Putamen (tissue), 1 donor: ENCODE data around the gene IRX4.
"Not testable (repeated sequence)": the region's sequence is repeated elsewhere in the genome, so short reads cannot be mapped to it uniquely, and the experiment has no call there.

Source experiments
- DNase-seq: peaks from one replicate; pipeline ENCODE4 v3.0.0-alpha.2; 2016; ENCODE audit warnings: low spot score

IRX4 gene

DNA sequence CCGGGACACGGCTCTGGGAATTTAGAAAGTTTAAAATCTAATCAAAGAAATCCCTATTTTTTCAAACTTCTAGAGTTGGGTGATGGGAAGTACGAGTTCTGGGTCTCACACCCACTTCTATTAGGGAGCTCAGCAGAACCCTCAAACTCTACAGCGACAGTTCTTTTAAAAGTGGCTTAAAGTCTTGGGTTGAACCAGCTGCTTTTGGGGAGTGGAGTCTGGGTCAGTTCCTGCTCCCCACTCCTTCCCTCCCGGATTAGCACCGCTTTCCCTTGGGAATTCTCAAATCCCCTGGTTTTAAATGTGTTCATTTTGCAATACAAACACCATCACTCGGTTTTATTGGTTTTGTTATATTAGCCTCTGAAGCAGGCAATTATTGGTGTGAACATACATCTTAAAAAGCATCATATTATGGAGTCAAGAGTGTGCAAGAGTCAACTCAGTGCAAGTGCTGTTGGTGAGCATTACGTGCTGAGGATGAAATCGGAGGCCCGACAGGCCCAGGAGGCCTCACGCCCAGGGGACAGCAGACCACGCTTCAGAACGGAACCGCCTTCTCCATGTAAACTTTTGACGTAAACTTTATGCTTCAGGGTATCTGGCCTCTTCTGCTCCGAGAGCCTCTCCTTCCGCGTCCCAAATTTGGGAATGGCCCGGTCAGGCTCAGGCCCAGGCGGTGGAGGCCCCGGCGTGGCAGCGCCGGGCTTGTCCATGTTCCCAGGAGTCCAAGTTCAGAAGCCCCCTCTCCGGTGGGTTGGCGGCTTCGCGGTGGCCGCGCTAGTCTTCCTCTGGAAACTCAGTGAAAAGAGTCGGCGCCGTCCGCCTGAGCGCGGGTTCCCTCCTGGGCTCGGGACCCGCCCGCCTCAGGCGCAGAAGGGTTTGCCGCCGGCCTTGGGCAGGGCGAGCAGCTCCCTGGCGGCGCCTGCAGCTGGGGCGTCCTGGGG, 5.3 kb downstream of the IRX4 start:
- DNase-seq, result no peak

DNA sequence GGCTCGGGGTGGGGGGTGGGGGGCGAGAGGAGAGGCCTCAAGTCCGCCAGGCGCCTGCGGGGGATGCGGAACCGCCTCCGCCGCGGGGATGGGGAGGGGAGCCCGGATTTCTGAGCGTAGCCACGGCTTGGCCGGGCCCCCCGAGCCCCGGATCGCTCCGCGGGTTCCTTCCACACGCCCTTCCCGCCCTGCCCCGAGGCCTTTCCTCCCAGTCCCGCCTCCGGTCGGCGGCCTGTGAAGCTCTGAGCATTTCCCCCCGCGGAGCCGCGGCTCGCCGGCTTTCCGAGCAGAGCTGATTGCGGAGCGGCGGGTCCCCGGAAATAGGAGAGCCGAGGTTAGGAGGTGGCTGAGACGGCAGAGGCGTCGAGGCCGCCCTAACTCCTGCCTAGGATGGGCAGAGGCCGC, 6.1 kb downstream of the IRX4 start:
- DNase-seq, result no peak

DNA sequence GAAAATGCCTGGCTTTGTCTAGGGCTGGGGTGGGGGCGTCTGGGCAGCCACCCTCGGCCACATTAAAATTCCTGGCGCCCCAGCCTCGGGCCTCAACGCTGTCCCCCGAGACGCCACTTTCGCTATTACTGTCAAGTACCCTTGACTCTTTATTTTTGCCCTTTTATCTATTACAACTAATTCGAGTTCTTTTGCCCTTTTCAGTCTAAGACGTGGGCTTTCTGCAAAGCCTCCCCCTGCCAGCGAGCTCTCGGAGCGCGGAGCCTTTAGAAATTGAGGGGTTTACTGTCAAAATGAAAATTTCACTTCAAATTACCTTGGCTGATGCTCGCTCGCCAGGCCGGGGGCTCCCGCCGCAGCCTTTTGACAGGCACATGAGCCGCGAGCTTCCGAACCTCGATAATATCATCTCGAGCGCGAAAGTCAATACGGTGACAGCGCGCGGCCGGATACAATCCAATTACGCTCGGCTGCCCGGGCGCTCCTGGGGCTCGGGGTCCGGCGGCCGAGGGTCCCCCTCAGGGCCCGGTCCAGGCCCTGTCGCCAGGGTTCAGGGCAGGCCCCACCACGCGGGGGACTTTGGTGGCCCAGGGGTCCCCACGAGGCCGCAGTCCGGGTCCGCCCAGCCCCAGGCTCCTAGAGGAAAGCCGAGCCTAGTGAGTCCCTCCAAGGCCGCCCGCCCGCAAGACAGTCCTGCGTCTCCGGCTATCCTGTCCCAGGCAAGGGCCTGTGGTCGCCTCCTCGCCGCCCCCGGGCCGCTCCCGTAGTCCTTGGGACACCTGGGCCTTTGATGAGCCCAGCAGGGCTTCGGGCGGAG, 6.7 kb downstream of the IRX4 start:
- DNase-seq, result no peak

DNA sequence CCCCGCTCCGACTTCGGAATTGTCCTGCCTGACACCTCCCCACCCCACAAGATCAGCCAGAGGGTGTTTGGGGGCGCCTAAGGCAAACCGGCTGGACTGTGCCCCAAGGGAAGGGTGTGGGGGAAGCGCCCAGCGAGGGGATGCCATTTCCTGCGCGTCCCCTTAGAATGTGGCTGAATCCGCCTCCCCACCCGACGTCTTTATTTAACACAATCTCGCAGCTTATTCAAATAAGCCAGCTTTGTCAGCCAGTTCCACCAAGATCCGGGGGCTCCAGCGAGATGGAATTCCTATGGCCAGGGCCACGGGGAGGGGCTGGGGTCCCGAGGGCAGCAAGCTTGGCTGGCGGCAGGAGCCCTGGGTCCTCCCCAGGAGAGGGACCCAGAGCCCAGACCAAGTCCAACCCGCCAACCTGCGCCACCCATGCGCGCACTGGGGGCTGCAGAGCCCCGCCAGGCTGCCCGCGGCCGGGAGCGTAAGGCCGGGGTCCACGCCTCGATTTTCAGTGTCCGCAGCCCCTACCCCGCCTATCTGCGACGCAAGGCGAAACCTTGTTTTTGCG, 7.4 kb downstream of the IRX4 start:
- DNase-seq, result no peak

DNA sequence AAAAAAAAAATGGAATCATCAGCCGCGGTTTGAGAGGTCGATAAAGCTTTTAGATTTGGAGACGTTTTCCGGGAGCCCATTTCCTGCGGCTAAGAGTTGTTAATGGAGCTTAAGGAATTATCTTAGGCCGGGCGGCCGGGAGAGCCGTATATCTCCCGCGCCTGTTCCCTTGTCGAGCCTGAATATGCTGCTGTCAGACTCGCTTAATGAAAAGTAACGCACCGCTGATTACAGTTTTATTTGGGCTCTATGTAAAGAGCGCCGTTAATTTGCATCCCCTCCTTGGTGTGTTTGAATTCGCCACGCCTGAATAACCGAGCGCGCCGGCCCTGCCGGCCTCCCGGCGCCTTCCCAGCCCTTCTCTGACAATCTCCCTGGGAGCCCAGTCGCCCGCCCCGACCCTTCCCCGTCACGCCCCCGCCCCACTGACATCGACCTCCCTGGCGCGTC, 7.9 kb downstream of the IRX4 start:
- DNase-seq, result no peak

DNA sequence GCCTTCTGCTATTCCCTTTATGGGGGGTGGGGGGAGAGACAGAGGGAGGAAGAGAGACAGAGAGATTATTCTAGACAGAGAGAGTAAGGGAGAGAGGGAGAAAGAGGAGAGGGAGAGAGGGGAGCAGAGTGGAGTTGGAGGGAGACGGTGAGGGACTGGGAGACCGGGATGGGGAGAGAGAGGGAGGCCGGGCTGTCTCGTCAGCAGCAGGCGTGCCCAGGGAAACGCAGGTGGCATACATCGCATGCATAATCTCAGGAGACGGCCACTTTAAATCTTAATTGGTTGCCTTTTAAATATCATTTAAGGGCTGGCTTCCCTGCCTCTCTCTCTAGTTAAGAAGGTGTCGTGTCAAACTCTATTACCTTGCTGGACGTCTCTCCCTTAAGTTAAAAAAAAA, 8.4 kb downstream of the IRX4 start:
- DNase-seq, result no peak

DNA sequence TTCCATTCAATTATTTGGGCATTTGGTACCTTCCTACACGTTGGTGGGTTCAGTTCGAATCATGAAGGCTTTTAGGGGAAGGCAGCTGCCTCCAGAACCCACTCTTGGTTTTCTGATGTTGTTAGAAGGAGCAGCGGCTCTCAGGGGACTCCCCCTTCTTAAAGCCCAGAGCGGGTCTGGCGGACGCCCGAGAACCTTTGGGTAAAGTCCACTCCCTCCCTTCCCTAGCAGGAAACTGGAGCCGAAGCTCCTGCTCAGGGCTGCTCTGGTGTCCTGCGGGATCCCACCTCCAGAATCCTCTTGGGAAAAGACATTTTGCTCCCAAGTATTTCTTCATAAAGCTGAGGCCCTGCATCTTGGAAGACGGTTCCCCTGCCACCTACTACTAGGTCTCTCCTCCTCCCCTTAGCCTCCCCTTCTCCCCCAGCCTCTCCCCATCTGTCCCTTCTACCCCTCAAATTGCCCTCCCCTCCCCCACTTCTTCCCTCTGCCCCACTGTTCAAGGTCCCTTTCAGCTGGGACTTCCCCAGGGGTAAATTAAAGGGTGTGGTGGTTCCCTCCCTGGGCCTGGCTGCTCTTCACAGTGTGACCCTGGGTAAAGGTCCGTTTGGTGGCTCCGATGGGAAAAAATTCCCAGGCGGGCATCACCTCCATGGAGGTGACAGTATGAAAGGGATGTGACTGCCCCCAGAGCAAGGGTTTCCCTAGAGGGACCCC, 9.3 kb downstream of the IRX4 start:
- no peak for DNase-seq

DNA sequence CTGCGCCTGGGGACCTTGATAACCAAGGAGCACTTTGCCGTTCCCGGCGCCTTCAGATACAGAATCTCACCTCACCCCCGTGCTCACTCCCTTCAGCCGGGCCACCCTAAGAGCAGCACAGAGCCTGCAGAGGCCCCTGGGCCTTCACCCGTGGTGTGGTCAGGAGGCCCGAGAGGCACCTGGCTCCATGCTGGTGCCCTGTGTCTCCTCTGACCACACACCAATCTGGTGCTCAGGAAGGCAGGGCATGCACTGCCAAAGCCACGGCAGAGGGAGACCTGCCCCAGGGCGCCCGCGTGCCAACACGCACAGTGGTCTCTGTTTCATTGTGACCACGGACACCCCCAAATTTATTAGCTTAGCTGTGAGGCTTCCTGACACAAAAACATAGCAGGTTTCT, 11.3 kb downstream of the IRX4 start:
- DNase-seq, result no peak

DNA sequence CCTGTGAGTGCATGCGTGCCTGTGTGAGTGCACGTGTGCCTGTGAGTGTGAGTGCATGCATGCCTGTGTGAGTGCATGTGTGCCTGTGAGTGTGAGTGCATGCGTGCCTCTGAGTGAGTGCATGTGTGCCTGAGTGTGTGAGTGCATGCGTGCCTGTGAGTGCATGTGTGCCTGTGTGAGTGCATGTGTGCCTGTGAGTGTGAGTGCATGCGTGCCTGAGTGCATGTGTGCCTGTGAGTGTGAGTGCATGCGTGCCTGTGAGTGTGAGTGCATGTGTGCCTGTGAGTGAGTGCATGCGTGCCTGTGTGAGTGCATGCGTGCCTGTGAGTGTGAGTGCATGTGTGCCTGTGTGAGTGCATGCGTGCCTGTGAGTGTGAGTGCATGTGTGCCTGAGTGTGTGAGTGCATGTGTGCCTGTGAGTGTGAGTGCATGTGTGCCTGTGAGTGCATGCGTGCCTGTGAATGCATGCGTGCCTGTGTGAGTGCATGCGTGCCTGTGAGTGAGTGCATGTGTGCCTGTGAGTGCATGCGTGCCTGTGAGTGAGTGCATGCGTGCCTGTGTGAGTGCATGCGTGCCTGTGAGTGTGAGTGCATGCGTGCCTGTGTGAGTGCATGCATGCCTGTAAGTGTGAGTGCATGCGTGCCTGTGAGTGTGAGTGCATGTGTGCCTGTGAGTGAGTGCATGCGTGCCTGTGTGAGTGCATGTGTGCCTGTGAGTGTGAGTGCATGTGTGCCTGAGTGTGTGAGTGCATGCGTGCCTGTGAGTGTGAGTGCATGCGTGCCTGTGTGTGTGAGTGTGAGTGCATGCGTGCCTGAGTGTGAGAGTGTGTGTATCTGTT, 12.1 kb downstream of the IRX4 start:
- DNase-seq, result not testable (repeated sequence)

DNA sequence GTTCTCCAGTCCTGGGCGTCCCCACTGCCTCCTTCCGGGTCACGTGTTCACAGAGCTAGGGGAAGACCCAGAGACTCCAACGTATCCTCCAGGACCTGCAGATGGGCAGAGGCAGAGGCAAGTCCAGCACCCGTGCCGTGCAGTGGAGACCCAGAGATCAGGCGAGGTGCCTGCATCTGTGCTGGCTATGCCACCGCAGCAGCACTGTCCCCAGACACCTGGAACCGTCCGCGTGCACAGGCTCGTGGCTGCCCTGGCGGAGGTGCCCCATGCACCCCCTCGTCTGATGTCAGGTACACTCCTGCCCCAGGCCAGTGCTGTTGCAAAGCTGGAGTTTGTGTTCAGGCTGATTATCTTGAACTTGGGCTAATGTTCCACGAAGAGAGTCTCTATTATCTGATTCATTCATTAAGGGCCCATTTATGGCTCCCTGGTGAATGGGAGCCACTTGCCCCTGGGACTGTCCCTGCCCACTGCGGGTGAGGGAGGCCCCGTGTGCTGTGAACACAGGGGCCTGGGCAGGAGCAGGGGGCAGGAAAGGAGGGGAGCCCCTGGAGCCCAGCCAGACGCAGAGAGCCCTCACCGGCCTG, 13.7 kb downstream of the IRX4 start:
- DNase-seq, result no peak

DNA sequence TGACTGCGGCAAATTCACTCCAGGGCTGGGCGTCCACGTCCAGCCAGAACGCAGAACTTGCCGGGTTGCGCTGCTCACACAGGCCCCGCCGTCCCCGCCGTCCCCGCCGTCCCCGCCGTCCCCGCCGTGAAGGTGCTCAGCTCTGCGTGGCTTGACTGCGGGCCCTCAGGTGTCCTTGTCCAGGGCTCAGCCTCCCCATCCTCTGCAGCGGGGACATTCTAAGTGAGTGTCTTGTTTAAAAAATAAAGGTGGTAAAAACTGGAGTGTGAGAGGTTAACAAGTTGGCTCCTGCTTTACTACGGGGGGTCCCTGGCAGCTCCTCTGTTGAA, 14.9 kb downstream of the IRX4 start:
- DNase-seq, result no peak

DNA sequence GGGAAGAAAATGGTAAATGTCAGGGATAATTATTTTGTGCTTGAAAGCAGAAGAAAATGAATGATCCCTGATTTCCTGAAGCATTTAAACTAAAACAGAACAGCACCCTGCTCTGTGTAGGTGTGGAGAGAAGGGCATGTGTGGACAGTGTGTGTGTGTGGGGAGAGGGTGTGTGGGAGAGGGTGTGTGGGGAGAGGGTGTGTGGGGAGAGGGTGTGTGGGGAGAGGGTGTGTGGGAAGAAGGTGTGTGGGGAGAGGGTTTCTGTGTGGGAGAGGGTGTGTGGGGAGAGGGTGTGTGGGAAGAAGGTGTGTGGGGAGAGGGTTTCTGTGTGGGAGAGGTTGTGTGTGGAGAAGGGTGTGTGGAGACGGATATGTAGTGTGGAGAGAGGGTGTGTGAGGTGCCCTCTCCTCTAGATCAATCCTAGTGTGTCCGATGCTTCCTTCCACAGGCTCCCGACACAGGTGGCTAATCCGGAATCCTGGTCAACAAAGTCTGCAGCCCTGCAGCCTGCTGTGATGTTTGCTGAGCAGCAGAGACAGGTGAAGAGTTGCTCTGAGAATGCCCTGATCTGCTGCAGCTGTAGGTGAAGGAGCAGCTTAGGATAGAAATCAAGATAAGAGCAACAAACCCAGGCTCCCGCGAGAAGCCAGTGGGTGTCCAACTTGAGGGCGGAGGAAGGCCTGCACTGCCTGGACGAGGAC, 15.5 kb downstream of the IRX4 start:
- peak; percentile 4 for DNase-seq

DNA sequence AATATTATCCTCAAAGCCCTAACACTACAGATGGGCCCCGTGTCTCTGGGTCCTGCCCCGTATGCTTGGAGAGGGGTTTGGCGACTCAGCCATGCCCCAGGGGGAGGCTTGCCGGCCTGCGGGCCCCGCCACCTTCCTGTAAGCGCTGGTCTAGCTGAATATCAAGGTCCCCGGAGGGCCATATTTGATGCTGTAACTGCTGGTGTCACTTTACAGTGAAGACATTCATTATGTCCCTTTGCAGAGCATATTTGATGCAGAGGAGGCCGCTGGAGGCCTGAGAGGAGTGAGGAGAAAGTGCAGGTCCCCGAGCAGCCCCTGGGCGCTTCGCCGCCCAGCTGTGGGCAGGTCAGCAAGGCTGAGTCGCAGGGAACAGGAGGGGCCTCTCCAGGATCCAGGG, 16.8 kb downstream of the IRX4 start:
- DNase-seq, result no peak

DNA sequence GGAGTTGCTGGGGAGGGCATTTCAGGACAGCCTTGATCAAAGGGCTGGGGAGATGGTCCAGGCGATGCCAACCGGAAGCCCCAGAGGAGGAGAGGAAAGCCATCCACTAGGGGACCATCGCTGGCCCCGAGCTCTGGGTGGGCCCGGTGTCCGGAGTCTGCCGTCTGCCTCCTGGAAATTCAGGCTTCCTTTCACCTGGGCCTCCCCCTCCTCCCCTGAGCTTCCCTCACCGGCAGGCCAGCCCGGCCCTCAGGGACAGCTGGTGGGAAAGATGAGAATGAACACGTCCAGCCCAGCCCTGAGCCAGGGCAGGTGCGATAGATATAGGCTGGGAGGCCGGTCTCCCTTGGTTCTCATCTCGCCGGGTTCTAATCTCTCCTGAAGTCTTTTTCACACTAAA, 17.2 kb downstream of the IRX4 start:
- DNase-seq, result no peak

DNA sequence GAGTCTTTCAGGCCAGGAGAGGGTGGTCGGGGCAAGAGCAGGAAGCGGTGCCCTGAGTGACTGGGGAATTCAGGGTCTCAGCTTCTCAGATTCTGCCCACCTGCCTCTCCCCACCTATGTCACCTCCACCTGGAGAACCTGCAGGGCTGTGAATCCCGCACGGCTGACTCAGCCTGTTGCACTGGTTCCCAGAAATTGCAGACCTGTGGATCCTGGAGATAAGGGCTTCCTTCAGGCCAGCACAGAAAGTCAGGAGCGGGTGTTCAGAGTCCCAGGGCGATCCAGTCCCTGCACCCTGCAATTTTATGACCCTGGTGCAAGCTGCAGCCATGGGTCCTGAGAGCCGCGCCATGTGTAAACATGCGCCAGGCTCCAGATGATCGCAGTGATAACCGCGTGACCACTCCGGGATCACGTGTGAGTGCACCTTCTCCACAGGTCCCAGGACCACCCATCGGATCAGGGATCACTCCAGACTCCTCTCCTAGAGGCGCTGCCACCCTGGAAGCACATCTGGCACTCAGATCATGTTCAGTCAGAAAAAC, 17.8 kb downstream of the IRX4 start:
- DNase-seq, result no peak

DNA sequence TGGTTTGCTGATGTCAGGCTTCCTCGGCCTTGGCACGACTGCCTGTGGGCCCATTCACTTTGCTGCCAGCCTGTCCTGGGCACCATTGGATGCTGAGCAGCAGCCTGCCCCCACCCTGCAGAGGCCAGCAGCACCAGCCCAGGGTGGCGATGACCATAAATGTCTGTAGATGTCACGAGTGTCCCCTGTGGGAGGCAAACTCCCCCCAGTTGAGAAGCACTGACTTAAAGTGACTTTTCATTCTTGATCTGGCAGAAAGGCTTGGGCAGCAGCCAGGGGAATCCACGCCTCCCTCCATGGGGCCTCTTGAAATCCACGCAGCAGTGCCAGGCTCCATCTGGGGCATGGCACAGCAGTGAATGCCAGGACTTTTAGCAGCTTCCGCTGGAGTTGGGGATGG, 21.8 kb downstream of the IRX4 start:
- peak; percentile 56 for DNase-seq

DNA sequence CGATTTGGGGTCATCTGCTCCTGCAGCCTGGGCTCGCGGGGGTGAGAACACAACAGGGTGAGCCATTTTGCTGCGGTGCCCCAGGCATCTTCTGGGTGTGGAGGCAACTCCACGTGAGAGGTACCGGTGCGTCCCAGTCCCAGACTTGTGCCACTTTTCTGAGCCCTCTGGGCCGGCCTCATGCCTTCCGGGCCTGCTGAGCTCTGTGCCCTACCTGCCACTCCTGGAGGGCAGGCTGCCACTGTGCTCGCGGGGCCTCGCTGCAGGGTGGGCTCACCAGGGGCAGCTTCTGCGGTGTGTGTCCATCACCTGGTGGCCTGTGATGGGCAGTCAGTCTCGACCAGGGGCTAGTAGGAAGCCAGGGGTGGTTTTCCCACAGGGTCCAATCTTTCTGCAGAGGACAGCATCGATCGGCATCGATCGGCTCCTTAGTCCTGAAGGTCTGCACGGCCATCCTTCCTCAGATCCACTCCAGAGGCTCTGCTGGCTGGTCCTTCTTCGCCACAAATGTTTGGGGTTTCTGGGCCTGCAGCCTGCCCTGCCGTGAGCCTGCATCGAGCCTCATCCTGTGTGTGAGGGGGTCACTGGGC, 22.6 kb downstream of the IRX4 start:
- no peak for DNase-seq

DNA sequence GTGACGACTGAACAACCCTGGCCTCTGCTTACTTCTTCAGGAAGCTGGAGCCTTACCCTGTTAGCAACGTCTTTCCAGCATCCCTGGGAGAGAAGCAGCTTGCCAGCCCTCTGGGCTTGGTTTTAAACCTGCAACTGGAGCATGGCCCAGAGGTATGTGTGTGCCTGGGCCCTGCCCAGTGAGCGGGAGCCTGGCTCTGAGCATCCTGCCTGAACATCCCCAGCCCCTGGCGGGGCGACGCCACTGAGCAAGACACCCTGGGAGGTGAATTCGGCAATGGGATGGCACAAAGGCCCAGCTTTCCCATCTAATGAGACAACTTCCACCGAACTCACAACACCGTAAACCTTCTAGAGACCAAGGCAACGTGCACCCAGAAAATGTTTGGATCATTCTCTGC, 23.6 kb downstream of the IRX4 start:
- DNase-seq, result no peak

DNA sequence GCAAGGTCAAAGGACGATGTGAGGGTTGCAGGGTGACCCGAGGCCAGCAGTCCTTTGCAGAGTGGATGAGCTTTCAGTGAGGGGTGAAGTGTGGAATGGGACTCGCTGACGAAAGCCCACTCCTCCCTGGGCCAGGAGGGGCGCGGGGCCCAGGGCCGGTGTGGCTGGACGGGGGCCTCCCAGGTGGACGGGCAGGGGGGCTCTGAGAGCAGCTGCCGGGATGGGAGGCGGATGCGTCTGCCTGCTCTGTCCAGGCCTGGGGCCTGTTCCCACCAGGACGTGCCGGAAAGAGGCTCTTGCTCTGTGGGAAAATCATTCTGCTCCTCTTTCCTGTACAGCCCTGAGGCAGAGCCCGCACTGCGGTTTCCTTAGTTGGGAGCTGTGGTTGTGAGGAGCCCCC, 24.3 kb downstream of the IRX4 start:
- no peak for DNase-seq

DNA sequence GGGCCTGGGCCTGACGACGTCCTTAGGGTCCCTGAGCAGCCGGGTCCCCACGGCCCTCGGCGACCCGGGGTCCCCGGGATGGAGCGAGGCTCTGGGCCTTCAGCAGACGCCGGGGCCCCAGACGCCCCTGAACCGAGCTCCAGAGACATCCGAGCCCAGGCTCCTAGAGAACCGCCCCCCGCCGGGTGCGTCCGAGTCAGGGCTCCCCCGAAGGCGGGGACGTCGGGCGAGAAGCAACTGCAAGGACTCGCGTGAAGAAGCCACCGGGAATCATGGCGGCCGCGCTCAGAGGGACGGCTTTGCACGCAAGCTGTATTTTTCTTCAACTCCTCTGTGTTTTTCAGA, 25.5 kb downstream of the IRX4 start:
- no peak for DNase-seq
